ENCODE measurements around the gene SPSB3. TPM values are rescaled to one million over a fixed set of nuclear protein-coding genes. Genes with fewer than 3 reads are reported as not detected.

The SPSB3 gene
- total and polyA plus RNA-seq, 2 of the 13 experiments (the other 11 are each of a cell fraction or from before 2014, with no cell fraction given): 13.2 to 21.9 TPM

DNA sequence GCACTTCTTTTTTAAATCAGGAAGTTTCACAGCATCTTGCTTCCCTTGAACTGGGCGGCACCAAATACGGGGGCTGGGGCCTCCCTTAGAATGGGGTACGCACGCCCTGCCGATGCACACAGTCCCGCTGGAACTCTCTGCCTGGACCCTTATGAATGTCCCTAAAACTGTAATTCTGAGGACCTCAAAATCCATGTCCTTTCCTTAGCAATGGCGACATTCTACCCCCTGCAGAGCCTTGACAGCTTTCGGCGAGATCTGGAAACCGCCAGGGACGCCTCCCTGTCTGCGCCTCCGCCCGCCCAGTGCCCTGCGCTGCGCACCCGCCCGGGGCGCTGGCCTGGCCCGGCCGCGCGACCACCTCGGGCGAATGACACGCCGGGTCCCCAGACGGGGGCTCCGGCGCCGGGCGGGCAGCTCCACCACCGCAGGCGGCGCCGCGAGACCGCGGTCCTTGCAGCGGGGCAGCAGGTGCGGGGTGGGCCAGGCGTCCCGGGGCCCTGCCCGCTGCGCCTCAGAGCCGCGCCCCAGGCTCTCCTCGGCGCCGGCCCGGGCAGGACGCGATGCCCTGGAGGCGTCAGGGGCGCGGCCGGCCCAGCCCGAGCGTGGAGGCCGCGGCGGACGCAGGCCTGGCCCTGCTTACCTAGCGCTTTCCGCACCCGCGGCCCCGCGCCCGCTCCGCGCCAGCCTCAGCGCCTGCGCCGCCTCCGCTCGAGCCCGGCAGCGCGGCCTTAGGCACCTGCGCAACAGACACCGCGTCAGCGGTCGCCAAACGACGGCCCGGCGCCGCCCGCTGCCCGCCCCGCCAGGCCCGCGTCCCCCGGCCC is 43.7 kb upstream of the SPSB3 start (continued):
- TF ChIP-seq ARID4A (CRISPR knock-in tag; IDR thresholded peaks at IDR 0.05; ENCODE audit: borderline replicate concordance): peak; percentile 68
- no peak for TF ChIP-seq ZNF510 (CRISPR knock-in tag; IDR thresholded peaks at IDR 0.05; ENCODE audit: low read depth)
- TF ChIP-seq, protein P1, sequence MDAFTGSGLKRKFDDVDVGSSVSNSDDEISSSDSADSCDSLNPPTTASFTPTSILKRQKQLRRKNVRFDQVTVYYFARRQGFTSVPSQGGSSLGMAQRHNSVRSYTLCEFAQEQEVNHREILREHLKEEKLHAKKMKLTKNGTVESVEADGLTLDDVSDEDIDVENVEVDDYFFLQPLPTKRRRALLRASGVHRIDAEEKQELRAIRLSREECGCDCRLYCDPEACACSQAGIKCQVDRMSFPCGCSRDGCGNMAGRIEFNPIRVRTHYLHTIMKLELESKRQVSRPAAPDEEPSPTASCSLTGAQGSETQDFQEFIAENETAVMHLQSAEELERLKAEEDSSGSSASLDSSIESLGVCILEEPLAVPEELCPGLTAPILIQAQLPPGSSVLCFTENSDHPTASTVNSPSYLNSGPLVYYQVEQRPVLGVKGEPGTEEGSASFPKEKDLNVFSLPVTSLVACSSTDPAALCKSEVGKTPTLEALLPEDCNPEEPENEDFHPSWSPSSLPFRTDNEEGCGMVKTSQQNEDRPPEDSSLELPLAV (CRISPR knock-in tag; conservative IDR thresholded peaks at IDR 0.05; ENCODE audit: low read depth): no peak
- no peak; the same call in 1 of the 2 replicates for TF ChIP-seq MLXIP (CRISPR knock-in tag; IDR thresholded peaks at IDR 0.05; ENCODE audit: borderline replicate concordance)
- TF ChIP-seq, protein P2, sequence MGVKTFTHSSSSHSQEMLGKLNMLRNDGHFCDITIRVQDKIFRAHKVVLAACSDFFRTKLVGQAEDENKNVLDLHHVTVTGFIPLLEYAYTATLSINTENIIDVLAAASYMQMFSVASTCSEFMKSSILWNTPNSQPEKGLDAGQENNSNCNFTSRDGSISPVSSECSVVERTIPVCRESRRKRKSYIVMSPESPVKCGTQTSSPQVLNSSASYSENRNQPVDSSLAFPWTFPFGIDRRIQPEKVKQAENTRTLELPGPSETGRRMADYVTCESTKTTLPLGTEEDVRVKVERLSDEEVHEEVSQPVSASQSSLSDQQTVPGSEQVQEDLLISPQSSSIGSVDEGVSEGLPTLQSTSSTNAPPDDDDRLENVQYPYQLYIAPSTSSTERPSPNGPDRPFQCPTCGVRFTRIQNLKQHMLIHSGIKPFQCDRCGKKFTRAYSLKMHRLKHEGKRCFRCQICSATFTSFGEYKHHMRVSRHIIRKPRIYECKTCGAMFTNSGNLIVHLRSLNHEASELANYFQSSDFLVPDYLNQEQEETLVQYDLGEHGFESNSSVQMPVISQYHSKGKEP (CRISPR knock-in tag; IDR thresholded peaks at IDR 0.05): no peak
- 0 out of 2 replicates have a peak, but pooled peaks have one; percentile 30 for TF ChIP-seq ZFYVE20 (CRISPR knock-in tag; IDR thresholded peaks at IDR 0.05; ENCODE audit: borderline replicate concordance, low read depth)
- TF ChIP-seq ZNF3 (CRISPR knock-in tag; IDR thresholded peaks at IDR 0.05): 0 out of 2 replicates have a peak, but pooled peaks have one; percentile 1
- TF ChIP-seq KLF12 (CRISPR knock-in tag; IDR thresholded peaks at IDR 0.05; ENCODE audit: borderline replicate concordance): 0 out of 2 replicates have a peak, but pooled peaks have one; percentile 3
- 0 out of 2 replicates have a peak, but pooled peaks have one; percentile 12 for TF ChIP-seq ZBED4 (CRISPR knock-in tag; IDR thresholded peaks at IDR 0.05; ENCODE audit: borderline replicate concordance)
- TF ChIP-seq ZNF496 (CRISPR knock-in tag; IDR thresholded peaks at IDR 0.05; ENCODE audit: insufficient replicate concordance): no peak
- TF ChIP-seq ZNF616 (CRISPR knock-in tag; IDR thresholded peaks at IDR 0.05; ENCODE audit: low read depth): no peak
- no peak for TF ChIP-seq ZNF207 (IDR thresholded peaks at IDR 0.05; ENCODE audit: borderline replicate concordance)

Measured in HepG2 (cell line).